ENCODE results near the gene MAP9. TPM values are rescaled to one million over a fixed set of nuclear protein-coding genes. Genes with fewer than 3 reads are reported as not detected.

The MAP9 gene
- total and polyA plus RNA-seq, 2 donors (not counting 1 experiment from before 2014, with no cell fraction given), result 4.5 to 16.3 TPM

DNA sequence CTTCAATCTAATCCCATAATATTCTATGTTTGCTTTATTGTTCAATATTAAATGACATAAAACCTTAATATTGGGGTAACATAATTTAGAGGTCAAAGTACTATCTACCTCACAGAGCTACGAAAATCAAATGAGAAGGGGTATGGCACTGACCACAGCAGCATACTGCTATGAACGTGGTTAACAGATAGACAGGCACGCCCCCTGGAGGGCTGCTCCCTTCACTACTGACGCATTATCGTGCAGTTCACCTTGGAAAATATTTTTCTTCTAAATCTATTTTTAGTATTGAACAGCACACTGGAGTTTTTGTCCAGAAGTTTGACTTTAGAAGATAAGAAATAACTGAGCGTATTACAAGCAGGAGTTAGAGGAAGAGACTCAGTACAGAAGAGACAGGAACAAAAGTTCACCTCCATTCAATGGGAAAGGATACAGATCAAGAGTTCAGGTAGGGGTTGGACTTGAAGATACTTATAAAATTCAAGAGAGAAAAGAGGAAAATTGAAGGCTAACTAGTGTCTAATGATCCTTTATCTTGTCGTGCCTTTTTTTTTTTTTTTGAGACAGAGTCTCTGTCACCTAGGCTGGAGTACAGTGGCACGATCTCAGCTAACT, 22.7 kb downstream of the MAP9 start:
- CTCF ChIA-PET, result interaction anchor here (0.9 kb wide), 1 partner anchor 13 kb away, joined by 3 read pairs; no protein-coding TSS in a partner anchor
- no peaks in the 10 kb centered on the region for H3K4me1 Mint-ChIP-seq
- intact Hi-C loops (cut with micrococcal nuclease), result no loop called here

DNA sequence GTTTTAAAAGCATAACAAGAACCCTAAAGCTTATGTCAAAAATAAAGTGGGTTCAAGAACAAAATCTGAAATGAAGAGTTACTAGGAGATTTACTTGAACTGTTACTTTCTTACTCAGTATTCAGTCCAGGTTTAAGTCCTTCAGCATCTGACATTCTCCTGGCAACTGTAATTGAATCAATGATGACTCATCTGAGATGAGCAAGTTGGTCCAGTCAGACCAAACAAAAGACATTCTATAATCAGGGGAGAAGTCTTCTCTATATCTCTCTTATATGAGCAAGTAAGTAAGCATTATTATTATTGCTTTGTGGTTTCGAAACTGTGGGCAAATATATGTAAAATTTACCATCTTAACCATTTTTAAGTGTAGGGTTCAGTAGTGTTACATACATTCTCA, 34.6 kb downstream of the MAP9 start:
- no peak overlapping the region for H2AFZ ChIP-seq (ENCODE audit: insufficient read depth, low read depth, low read length, poor library complexity, severe bottlenecking)
- no peaks in the 10 kb centered on the region for H3K4me1 ChIP-seq (ENCODE audit: control insufficient read depth in 2 of 2, insufficient read depth in 2 of 2, low read length in 2 of 2)
- intact Hi-C loops (cut with micrococcal nuclease), result no loop called here
- no peaks in the 10 kb centered on the region for H3K4me1 Mint-ChIP-seq
- no peak overlapping the region for H3K4me2 ChIP-seq (replicated peaks; ENCODE audit: low read depth, low read length, poor library complexity, severe bottlenecking)
- no peaks in the 10 kb centered on the region for H3K9me3 Mint-ChIP-seq (ENCODE audit: insufficient read depth)
- no peaks in the 10 kb centered on the region for H3K36me3 ChIP-seq (replicated peaks in 1 of 2; ENCODE audit: control extremely low read depth in 1 of 2, control insufficient read depth in 1 of 2, extremely low read depth in 1 of 2, insufficient read depth in 2 of 2, low read length in 1 of 2)
- H3K27me3 ChIP-seq (replicated peaks in 1 of 4; ENCODE audit: control extremely low read depth in 1 of 4, control insufficient read depth in 3 of 4, insufficient read depth in 4 of 4, low read length in 3 of 4), result peaks cover 0 to 4% (median 0%) of the 10 kb centered on the region in 4 experiments
- no peak overlapping the region for H3K9ac ChIP-seq (ENCODE audit: low read length)
- H3K27me3 Mint-ChIP-seq, result no peaks in the 10 kb centered on the region
- no peaks in the 10 kb centered on the region for H3K79me2 ChIP-seq (ENCODE audit: control insufficient read depth, insufficient read depth, low read length)
- H3K27ac ChIP-seq (ENCODE audit: low read length in 2 of 2), result no peak overlapping the region
- no peak for ATAC-seq (ENCODE audit: low read depth)
- peaks cover 0 to 7% (median 0%) of the 10 kb centered on the region in 3 donors for H3K9me3 ChIP-seq (ENCODE audit: control extremely low read depth in 1 of 3, control insufficient read depth in 2 of 3, insufficient read depth in 1 of 3, low read length in 2 of 3)
- H3K4me3 Mint-ChIP-seq, result no peak overlapping the region
- H4K20me1 ChIP-seq (ENCODE audit: control insufficient read depth, insufficient read depth, low read length, poor library complexity, severe bottlenecking), result no peaks in the 10 kb centered on the region
- no peak overlapping the region for H3K27ac Mint-ChIP-seq
- no CpG with 5 or more reads among the region's 1 CpG for WGBS (ENCODE audit: insufficient coverage)
- POLR2A ChIA-PET, result no interaction called here
- CTCF ChIA-PET, result no interaction called here
- TF ChIP-seq, protein P1, sequence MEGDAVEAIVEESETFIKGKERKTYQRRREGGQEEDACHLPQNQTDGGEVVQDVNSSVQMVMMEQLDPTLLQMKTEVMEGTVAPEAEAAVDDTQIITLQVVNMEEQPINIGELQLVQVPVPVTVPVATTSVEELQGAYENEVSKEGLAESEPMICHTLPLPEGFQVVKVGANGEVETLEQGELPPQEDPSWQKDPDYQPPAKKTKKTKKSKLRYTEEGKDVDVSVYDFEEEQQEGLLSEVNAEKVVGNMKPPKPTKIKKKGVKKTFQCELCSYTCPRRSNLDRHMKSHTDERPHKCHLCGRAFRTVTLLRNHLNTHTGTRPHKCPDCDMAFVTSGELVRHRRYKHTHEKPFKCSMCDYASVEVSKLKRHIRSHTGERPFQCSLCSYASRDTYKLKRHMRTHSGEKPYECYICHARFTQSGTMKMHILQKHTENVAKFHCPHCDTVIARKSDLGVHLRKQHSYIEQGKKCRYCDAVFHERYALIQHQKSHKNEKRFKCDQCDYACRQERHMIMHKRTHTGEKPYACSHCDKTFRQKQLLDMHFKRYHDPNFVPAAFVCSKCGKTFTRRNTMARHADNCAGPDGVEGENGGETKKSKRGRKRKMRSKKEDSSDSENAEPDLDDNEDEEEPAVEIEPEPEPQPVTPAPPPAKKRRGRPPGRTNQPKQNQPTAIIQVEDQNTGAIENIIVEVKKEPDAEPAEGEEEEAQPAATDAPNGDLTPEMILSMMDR (IDR thresholded peaks at IDR 0.05), result no peak
- TF ChIP-seq EZH2 (IDR thresholded peaks at IDR 0.05; ENCODE audit: borderline replicate concordance, insufficient read depth, low read depth, low read length, poor library complexity, severe bottlenecking), result no peak
- no peak overlapping the region for H3K4me3 ChIP-seq (ENCODE audit: control extremely low read depth in 1 of 5, extremely low read depth in 1 of 5, insufficient read depth in 1 of 5, low read depth in 2 of 5, low read length in 4 of 5)
- DNase-seq, result no peak

More for the DNA sequence above, 22.7 kb downstream of the MAP9 start:
- Histone ChIP-seq H3K27me3 (replicated peaks in 1 of 4; ENCODE audit: control extremely low read depth in 1 of 4, control insufficient read depth in 3 of 4, insufficient read depth in 4 of 4, low read length in 3 of 4) (no peaks in the 10 kb centered on the region), H3K9ac (ENCODE audit: low read length) (no peak overlapping the region), H4K20me1 (ENCODE audit: control insufficient read depth, insufficient read depth, low read length, poor library complexity, severe bottlenecking) (no peaks in the 10 kb centered on the region), H3K4me1 (ENCODE audit: control insufficient read depth in 2 of 2, insufficient read depth in 2 of 2, low read length in 2 of 2) (no peaks in the 10 kb centered on the region), H3K27ac (ENCODE audit: low read length in 2 of 2) (no peak overlapping the region), H3K9me3 (ENCODE audit: control extremely low read depth in 1 of 3, control insufficient read depth in 2 of 3, insufficient read depth in 1 of 3, low read length in 2 of 3) (no peaks in the 10 kb centered on the region), H3K4me2 (replicated peaks; ENCODE audit: low read depth, low read length, poor library complexity, severe bottlenecking) (no peak overlapping the region), H3K79me2 (ENCODE audit: control insufficient read depth, insufficient read depth, low read length) (no peaks in the 10 kb centered on the region), H3K4me3 (ENCODE audit: control extremely low read depth in 1 of 5, extremely low read depth in 1 of 5, insufficient read depth in 1 of 5, low read depth in 2 of 5, low read length in 4 of 5) (no peak overlapping the region), H2AFZ (ENCODE audit: insufficient read depth, low read depth, low read length, poor library complexity, severe bottlenecking) (no peak overlapping the region), H3K36me3 (replicated peaks in 1 of 2; ENCODE audit: control extremely low read depth in 1 of 2, control insufficient read depth in 1 of 2, extremely low read depth in 1 of 2, insufficient read depth in 2 of 2, low read length in 1 of 2) (no peaks in the 10 kb centered on the region)
- POLR2A ChIA-PET, result interaction anchor here (0.6 kb wide), 1 partner anchor 442 kb away, joined by 3 read pairs; no protein-coding TSS in a partner anchor
- no peaks in the 10 kb centered on the region for H3K27me3 Mint-ChIP-seq
- H3K4me3 Mint-ChIP-seq, result no peak overlapping the region
- H3K9me3 Mint-ChIP-seq (ENCODE audit: insufficient read depth), result no peaks in the 10 kb centered on the region
- TF ChIP-seq EZH2 (IDR thresholded peaks at IDR 0.05; ENCODE audit: borderline replicate concordance, insufficient read depth, low read depth, low read length, poor library complexity, severe bottlenecking), result no peak
- TF ChIP-seq, protein P1 (IDR thresholded peaks at IDR 0.05), result peak; percentile 65
- DNase-seq (peak; percentile 24), ATAC-seq (ENCODE audit: low read depth) (no peak)
- H3K27ac Mint-ChIP-seq, result no peak overlapping the region
- WGBS (ENCODE audit: insufficient coverage), result 40% methylated on average over 3 of the region's 8 CpGs

All from B cell (primary cell).